DMS 273 treated with DMSO at 0.1 percent for 48 hours (cell line): ENCODE data around the gene EIF3F.

ENCODE experiments used
- DNase-seq: peaks from one replicate; lab custom pipeline; 2025; lab: John Stamatoyannopoulos, UW

EIF3F gene

GRCh38 chr11:8039530-8040260 lies 52.6 kb downstream of the EIF3F start:
- DNase-seq = no peak

GRCh38 chr11:8040261-8040920 lies 53.3 kb downstream of the EIF3F start:
- no peak for DNase-seq

- no peak for DNase-seq
These were observed 53.8 kb downstream of the EIF3F start for GRCh38 chr11:8040921-8041285.

GRCh38 chr11:8041576-8041975 lies 54.4 kb downstream of the EIF3F start:
- no peak for DNase-seq

- DNase-seq = no peak
These were observed 56.6 kb downstream of the EIF3F start for GRCh38 chr11:8043756-8044155.

GRCh38 chr11:8045839-8046238 lies 58.7 kb downstream of the EIF3F start:
- no peak for DNase-seq

GRCh38 chr11:8047382-8047781 lies 60.2 kb downstream of the EIF3F start:
- no peak for DNase-seq

- no peak for DNase-seq
These were observed 61.9 kb downstream of the EIF3F start for GRCh38 chr11:8049084-8049483.
